ENCODE measurements around the gene ZBTB43.
"Not testable (repeated sequence)": the region's sequence is repeated elsewhere in the genome, so short reads cannot be mapped to it uniquely, and the experiment has no call there.

ZBTB43 gene

DNA sequence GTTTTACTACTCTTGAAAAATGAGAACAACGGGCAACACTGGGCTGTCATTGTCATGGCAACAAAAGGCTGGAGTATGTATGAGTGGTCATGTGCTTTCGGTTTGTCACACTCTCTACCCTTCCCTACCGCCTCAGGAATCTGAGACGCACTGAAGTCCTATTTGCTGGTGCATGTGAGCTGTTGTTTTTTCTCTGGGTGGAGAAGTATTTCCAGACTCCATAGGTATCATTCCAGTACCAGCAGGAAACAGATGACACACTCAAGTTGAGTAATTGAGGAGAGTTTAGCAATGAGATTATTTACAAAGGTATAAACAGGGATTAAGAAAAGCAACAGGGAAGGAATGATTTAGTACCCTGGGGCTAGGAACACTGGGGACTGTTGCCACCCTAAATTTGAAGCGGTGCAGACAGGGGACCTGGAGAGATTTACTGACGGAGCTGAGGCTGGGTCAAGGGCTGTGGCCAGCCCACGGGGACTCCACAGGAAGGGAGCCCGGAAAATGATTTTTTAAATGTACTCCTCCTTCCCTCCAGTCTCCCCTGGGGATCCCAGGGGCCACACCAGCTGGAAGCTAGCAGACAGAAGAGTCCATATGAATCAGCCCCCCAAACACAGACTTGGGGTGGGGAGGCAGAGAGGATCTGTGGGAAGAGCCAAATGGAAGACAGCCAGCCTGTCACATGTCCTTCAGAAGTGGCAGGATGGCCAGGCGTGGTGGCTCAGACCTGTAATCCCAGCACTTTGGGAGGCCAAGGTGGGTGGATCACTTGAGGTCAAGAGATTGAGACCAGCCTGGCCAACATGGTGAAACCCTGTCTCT is 13.2 kb upstream of the ZBTB43 start:
- no peak for DNase-seq (ENCODE audit: low read depth in 3 of 3)

DNA sequence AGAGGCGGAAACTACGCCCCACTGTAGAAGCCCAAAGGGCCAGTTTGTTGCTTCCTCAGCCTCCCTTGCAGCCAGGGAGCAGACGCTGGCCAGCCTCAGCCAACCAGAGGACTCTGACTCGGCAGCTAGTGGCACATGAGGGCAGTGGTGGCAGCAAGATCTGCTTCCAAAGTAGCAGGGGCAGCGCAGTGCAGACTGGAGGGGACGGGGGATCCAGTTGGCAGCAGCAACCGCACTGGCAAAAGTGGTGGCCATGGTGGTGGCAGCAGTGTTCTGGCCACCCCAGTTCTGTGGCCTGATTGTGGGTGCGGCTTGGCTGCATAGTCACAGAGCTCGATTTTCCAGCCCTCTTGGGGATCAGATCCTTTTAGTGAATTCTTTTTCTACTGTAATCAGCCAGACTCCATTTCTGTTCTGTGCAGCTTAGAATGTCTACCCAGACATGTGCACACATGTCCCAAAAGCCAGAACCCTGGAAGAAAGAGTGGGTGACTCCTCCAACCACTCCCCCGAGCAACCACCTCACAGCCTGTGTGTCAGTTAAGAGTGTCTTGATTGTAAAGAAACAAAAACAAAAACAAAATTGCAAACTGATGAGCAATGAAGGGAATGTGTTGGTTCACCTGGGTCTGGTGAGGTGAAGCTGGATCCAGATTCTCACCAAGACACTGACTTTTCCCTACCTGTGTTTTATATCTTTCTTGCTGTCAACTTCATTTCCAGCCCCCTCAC is 11.0 kb upstream of the ZBTB43 start:
- DNase-seq (ENCODE audit: low read depth in 3 of 3) = no peak

DNA sequence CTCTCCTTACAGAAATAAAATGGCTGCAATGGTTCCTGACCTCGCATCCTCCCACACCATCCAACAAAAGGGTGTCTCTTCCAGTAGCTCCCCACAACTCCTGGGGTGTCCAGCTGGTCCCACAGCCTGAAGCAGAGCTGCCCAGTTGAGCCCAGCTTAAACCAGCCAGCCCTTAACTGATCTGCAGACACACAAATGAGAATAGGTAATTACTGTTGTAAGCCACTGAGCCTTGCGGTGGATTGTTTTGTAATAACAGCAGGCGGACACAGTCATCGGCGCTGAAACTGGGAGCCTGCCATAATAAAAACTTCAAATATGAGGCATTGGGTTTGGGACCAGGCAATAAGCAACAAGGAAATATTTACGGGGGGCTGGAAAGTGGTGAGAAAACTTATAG is 10.4 kb upstream of the ZBTB43 start:
- no peak for DNase-seq (ENCODE audit: low read depth in 3 of 3)

DNA sequence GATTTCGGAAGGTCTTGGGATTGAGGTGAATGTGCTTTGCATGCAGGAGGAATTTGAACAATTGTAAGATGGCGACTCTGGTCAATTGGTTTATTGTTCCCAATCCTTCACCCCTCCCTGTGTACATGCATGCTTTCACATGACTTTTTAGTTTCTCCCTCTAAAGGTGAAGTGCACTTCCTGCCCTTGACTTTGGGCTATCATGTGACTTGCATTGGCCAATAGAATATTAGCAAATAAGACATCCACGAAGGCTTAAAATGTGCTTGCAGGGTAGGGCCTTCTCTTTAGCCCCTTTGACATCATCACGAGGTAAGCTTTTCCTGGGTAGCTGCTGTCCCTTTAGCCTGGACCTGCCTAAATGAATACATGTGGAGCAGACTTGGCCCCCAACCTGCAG is 8.1 kb upstream of the ZBTB43 start:
- no peak for DNase-seq (ENCODE audit: low read depth in 3 of 3)

DNA sequence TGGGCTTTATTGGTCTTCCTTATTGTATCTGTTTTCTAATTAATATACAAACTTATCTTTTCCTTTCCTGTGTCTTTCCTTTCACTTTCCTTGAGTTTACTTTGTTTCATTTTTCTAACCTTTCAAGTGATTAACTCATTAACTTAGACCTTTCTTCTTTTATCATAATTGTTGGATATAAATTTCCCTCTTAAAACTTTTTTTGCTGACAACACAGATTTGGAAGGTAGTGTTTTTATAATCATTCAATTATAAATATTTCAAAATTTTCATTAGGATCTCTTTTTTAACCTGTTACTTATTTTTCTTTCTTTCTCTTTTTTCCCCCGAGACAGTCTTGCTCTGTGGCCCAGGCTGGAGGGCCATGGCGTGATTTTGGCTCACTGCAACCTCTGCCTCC is 6.9 kb upstream of the ZBTB43 start:
- no peak for DNase-seq (ENCODE audit: low read depth in 3 of 3)

DNA sequence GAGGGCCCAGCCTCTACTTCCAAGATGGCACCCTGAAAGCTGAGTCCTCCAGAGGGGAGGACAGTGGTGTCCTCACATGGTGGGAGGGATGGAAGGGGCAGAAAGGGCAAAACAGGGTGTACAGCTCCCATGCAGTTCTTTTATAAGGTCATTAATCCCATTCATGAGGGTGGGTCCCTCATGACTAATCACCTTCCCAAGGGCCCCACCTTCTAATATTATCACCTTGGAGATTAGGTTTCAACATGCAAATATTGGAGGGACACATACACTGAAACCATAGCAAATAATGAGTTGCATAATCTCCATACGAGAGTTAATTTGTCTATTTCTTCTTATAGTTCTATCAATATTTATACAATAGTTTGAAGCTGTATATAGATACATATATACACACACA is 5.8 kb upstream of the ZBTB43 start:
- no peak for DNase-seq (ENCODE audit: low read depth in 3 of 3)

DNA sequence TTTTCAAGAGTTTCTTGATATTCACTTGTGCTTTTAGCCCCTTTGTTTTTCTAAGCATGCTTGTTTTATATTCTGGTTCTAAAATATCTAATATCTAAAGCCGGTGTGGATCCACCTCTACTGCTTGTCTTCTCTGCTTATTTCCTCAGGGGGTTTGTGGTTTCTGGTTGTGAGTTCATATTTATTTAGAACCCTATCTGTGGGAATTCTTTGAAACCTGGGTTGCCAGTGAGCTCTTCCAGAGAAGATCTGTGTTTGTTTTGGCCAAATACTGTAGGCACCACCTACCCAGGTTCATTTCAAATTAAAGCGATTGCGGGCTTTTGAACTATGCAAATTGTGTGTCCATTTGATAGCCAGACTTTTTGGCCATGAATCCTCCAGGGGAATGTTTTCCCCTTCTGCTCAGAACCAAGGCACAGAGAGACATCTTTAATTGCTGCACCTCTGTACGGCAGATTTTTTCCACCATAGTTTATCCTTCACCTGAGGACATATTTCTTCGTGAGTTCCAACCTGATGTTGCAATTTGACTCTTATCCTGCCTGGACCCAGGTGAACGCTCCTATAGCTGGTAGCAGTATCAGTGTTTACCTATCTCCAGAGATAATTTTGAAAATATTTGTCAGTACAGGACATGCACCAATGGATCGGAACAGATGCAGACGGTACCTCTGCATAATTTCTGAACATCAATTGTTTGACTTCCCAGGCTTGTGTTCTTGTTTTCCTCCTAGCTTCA is 2.4 kb upstream of the ZBTB43 start:
- no peak for DNase-seq (ENCODE audit: low read depth in 3 of 3)

DNA sequence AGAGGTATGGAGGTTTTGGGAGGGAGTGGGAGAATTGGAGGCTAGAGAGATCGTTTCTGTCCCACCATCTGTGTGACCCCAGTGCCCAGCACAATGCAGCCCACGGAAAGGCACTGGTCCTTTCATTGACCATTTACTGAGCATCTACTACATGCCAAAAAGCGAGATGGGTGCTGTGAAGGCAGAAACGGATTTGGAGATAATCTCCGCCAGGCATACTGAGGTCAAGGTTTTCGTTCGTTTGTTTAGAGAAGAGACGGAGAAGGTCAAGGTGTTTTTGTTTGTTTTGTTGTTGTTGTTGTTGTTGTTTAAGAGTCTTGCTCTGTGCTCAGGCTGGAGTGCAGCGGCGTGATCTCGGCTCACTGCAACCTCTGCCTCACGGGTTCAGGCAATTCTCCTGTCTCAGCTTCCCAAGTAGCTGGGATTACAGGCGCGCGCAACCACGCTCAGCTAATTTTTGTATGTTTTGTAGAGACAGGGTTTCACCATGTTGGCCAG is 593 bp upstream of the ZBTB43 start:
- peak in 1 of 3 experiments; percentile 5 for DNase-seq (ENCODE audit: low read depth in 3 of 3)

DNA sequence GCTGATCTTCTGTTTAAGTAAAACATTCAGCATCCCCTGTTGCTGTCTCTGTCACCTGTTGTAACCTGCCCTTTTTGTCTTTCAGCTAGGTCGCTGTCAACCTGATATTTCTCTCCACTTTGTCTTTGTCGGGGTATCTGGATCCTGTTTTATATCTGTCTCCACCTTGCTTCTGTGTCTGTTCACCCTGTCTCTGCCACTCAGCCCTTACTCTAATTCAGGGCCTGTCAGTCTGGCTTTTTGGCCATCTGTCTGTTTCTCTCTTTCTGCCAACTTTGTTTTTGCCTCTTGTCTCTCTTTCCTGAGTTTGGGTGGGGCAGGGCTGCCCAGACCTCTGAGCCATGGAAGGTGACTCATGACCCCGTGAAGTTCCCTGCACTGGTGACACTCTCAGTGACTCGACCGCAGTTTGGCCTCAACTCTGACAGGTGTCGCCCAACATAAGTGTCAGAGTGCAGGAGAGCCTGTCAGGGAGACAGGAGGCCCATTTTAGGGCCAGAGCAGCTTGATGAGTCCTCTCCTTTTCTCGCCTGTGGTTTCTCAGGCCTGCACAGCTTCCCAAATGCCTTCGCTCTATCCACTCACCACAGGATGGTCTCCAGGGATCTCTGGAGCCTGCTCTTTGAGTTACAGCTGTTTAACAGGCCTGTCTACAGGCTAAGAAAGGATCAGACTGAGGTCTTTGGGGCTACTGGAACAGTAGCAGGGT is 868 bp downstream of the ZBTB43 start:
- DNase-seq (ENCODE audit: low read depth in 3 of 3) = peak; percentile 56 to 76 (median 76)

DNA sequence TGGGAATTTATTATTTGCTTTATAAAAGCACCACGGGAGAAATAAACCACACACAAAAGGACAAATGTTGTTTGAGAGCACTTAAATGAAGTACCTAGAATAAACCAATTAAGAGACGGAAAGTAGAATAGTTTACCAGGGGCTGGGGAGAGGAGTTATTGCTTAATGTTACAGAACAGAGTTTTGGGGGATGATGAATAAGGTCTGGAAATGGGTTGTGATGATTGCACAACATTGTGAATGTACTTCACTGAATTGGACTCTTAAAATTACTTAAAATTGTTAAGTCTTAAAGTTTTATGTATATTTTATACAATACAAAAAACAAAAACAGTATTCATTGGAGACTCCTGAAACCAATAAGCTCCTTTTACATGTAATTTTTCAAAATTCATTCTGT is 1.5 kb downstream of the ZBTB43 start:
- no peak for DNase-seq (ENCODE audit: low read depth in 3 of 3)

DNA sequence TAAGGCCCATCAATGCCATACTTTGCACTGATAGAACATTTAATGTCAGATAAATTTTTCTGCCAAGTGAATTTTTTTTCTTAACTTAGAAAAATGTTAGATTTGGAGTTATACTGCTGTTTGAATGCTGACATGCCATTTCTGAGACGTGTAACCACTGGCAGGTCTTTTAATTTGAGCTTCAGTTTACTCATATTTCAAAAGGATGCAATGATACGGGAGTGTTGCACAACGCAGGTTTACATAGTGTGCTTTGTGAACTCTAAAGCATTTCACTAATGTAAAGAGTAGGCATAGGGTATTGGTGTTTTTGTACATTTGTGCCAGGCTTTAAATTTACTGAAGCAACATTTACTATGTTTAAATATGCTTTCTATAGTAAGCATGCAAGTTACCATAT is 4.2 kb downstream of the ZBTB43 start:
- no peak for DNase-seq (ENCODE audit: low read depth in 3 of 3)

DNA sequence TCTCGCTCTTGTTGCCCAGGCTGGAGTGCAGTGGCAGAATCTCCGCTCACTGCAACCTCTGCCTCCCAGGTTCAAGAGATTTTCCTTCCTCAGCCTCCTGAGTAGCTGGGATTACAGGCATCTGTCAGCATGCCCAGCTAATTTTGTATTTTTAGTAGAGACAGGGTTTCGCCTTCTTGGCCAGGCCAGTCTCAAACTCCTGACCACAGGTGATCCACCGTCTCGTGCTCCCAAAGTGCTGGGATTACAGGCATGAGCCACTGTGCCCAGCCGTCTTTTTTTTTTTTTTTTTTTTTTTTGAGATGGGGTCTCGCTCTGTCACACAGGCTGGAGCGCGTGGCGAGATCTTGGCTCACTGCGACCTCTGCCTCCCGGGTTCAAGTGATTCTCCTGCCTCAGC is 5.4 kb downstream of the ZBTB43 start:
- not testable (repeated sequence) for DNase-seq (ENCODE audit: low read depth in 3 of 3)

DNA sequence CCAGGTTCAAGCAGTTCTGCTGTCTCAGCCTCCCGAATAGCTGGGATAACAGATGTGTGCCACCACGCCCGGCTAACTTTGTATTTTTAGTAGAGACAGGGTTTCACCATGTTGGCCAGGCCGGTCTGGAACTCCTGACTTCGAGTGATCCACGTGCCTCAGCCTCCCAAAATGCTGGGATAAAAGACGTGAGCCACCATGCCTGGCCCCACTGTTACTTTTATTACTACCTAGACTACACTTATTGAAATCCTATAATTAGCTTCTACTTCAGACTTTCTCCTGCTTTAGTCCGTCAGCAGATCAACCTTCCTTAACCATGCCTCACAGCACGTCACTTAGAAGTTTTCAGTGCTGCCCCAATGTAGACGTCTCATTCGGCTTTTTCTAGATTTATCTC is 8.2 kb downstream of the ZBTB43 start:
- DNase-seq (ENCODE audit: low read depth in 3 of 3) = no peak

DNA sequence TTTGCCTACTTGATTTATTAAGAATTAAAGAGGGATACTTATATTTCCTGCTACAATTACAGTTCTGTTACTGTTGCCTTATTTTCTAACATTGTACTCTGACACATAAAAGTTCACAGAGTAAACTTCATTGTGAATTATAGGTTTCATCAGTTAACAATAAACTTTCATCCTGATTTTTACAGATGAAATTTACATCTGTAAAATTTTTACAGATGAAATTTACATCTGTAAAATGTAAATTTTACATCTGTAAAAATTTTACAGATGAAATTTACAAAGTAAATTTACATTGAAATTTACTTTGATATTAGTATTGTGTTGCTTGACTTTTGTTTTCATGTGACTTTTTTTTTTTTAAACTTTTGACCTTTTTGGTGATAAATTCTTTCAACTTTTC is 9.3 kb downstream of the ZBTB43 start:
- DNase-seq (ENCODE audit: low read depth in 3 of 3) = no peak

DNA sequence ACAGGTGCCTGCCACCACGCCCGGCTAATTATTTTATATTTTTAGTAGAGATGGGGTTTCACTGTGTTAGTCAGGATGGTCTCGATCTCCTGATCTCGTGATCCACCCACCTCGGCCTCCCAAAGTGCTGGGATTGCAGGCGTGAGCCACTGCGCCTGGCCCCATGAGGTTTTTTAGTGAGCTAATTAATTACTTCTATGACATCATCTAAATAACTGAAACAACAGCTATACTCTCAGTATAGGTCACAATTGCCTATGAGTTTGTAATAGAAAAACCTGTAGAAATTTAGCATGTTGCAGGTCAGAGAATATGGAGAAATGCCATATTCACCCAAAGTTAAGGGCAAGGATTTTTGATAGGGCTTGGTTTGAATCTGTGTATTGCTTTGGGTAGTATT is 12.8 kb downstream of the ZBTB43 start:
- not testable (repeated sequence) for DNase-seq (ENCODE audit: low read depth in 3 of 3)

DNA sequence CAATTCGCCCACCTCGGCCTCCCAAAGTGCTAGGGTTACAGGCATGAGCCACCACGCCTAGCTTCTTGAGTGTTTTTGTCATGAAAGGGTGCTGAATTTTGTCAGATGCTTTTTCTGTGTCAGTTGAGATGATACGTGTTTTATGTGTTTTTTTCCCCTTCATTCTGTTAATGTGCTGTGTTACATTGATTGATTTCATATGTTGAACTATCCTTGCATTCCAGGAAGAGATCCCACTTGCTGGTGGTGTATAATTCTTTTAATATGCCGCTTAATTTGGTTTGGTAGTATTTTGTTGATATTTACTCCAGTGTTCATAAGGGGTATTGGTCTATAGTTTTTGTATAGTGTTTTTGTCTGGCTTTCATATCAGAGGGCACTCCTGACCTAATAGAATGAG is 13.6 kb downstream of the ZBTB43 start:
- no peak for DNase-seq (ENCODE audit: low read depth in 3 of 3)

DNA sequence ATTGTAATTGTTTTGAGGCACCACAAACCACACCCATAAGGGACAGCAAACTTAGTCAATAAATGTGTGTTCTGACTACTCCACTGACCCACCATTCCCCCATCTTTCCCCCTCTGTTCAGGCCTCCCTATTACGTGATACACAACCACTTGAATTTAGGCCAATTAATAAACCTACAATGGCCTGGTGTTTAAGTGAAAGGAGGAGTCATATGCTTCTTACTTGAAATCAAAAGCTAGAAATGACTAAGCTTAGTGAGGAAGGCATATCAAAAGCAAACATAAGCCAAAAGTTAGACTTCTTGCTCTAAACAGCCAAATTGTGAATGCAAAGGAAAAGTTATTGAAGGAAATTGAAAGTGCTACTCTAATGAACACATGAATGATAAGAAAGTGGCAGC is 14.6 kb downstream of the ZBTB43 start:
- DNase-seq (ENCODE audit: low read depth in 3 of 3) = no peak

DNA sequence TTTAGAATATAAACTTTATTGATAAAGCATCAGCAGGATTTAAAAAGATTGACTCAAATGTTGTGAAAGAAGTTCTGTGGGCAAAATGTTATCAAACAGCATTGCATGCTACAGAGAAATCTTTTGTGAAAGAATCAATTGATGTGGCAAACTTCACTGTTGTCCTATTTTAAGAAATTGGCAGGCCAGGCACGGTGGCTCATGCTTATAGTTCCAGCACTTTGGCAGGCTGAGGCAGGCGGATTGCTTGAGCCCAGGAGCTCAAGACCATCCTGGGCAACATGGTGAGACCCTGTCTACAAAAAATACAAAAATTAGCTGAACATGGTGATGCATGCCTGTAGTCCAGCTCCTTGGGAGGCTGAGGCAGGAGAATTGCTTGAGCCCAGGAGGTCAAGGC is 17.4 kb downstream of the ZBTB43 start:
- no peak for DNase-seq (ENCODE audit: low read depth in 3 of 3)

DNA sequence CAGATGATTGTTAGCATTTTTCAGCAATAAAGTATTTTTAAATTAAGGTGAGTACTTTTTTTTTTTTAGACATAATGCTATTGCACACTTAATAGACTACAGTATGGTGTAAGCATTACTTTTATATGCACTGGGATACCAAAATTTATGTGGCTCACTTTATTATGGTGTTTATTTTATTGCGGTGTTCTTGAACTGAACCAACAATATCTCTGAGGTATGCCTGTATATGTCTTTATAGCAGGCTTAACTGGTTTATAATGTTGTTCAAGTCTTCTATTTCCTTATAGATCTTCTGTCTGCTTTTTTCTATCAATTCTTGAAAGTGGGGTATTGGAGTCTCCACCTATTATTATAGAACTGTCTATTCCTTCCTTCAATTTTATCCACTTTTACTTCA is 18.0 kb downstream of the ZBTB43 start:
- no peak for DNase-seq (ENCODE audit: low read depth in 3 of 3)

DNA sequence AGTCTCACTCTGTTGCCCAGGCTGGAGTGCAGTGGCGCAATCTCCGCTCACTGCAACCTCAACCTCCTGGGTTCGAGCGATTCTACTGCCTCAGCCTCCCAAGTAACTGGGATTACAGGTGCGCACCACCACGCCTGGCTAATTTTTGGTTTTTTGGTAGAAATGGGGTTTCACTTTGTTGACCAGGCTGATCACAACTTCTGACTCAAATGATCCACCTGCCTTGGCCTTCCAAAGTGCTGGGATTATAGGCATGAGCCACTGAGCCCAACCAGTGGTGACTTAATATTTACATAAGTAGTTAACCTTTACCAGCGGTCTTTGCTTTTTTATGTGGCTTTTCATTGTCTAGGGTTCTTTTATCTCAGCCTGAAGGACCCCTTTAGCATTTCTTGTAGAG is 19.2 kb downstream of the ZBTB43 start:
- not testable (repeated sequence) for DNase-seq (ENCODE audit: low read depth in 3 of 3)

DNA sequence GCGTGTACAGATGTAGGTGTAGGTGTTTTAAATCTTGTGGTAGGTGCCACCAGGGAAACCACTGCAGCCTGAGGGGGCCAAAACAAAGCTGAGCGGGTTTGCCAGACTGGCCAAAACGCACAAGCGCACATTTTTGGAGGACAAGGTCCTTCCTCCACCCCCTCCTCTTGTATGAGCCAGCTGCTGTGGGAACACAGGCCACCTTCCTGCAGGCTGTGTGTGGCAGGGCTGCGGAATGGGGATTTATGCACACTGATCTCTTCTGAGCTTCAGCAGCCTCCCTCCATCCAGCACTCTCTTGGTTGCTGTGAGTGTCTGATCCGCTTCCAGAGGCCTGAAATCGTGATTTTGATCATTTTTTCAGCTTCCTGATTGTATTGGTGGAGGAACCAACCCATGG is 22.4 kb downstream of the ZBTB43 start:
- DNase-seq (ENCODE audit: low read depth in 3 of 3) = no peak

DNA sequence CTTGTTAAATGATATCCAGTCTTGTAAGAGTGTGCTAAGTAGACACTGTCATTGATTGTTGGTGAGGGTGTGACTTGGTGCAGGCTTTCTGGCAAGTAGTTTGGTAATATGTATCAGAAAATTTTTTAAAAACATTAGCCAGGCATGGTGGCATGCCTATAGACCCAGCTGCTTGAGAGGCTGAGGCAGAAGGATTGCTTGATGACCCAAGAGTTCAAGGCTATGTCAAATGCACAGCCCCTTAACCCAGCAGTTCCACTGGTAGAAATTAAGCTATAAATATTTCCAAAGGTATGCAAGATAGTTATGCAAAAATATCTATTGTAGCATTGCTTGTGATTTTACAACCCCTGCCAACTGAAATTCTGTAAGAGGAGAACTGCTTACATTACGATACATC is 24.2 kb downstream of the ZBTB43 start:
- no peak for DNase-seq (ENCODE audit: low read depth in 3 of 3)

Measured in stimulated activated CD4-positive, alpha-beta T cell treated with anti-CD3 and anti-CD28 coated beads, TNF-alpha, amount 100 ng/mL, for 24 hours (primary cell).